ENCODE data around the gene GOLGA6B.
"Not testable (repeated sequence)": the region's sequence is repeated elsewhere in the genome, so short reads cannot be mapped to it uniquely, and the experiment has no call there.

The GOLGA6B gene

DNA sequence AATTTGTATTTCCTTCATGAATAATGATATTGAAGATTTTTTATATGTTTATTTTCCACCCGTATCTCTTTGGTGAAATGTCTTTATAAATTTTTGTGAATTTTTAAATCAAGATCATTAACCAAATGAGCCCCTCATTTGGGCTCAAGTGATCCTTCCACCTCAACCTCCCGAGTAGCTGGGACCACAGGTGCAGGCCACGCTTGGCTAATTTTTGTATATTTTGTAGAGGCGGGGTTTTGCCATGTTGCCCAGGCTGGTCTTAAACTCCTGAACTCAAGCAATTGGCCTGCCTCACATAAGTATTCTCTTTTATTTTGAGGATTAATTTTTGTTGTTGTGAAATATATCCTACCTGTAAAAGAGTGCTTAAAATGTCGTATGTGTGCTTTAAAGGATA is 36.4 kb downstream of the GOLGA6B start:
- no peak overlapping the region for H3K27ac ChIP-seq
- DNase-seq (ENCODE audit: low spot score) = no peak
- no peak overlapping the region for H3K4me3 ChIP-seq
- TF ChIP-seq, protein P1, sequence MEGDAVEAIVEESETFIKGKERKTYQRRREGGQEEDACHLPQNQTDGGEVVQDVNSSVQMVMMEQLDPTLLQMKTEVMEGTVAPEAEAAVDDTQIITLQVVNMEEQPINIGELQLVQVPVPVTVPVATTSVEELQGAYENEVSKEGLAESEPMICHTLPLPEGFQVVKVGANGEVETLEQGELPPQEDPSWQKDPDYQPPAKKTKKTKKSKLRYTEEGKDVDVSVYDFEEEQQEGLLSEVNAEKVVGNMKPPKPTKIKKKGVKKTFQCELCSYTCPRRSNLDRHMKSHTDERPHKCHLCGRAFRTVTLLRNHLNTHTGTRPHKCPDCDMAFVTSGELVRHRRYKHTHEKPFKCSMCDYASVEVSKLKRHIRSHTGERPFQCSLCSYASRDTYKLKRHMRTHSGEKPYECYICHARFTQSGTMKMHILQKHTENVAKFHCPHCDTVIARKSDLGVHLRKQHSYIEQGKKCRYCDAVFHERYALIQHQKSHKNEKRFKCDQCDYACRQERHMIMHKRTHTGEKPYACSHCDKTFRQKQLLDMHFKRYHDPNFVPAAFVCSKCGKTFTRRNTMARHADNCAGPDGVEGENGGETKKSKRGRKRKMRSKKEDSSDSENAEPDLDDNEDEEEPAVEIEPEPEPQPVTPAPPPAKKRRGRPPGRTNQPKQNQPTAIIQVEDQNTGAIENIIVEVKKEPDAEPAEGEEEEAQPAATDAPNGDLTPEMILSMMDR (IDR thresholded peaks at IDR 0.05) = no peak

DNA sequence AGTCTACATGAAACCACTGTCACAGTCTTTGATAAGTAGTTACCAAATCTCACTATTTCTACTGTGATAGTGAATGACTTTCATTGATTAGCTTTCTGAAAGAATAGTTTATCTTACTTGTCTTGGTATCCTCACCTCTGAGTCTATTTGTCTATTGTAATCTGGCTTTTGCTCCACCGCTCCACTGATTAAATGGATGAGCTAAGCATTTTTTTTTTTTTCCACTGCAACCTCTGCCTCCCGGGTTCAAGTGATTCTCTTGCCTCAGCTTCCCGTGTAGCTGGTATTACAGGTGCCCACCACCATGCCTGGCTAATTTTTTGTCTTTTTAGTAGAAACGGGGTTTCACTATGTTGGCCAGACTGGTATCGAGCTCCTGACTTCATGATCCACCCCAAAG is 44.4 kb downstream of the GOLGA6B start:
- TF ChIP-seq, protein P1 (IDR thresholded peaks at IDR 0.05) = no peak
- H3K4me3 ChIP-seq = no peak overlapping the region

DNA sequence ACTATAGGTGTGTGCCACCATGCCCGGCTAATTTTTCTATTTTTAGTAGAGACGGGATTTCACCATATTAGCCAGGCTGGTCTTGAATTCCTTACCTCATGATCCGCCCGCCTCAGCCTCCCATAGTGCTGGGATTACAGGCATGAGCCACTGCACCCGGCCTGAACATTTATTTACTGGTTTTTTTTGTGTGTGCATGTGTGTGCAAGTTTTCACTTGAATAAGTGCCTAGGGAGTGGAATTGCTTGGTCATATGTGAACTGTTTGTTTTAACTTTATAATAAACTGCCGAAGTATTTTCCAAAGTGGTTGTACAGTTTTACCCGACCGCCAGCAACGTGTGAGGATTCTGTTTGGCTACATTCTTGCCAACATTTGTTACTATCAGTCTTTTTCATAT is 45.6 kb downstream of the GOLGA6B start:
- Histone ChIP-seq H3K4me3 (no peak overlapping the region), H3K27ac (no peak overlapping the region)

More for the DNA sequence above, 44.4 kb downstream of the GOLGA6B start:
- no peak overlapping the region for H3K27ac ChIP-seq
- DNase-seq (ENCODE audit: low spot score) = no peak

DNA sequence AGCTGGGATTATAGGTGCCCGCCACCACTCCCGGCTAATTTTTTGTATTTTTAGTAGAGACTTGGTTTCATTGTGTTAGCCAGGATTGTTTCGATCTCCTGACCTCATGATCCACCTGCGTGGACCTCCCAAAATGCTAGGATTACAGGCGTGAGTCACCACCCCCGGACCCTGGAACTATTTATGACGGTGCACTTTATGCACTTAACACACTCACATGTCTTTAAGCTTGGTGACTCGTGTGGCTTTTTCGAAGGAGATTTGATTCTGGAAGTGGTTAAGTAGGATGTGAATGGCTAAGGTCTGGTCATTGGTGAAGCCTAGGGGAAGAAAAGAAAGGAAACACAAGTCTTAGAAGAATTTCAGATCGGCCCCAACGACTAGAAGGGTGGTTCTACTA is 51.8 kb downstream of the GOLGA6B start:
- TF ChIP-seq, protein P1 (IDR thresholded peaks at IDR 0.05) = no peak
- DNase-seq (ENCODE audit: low spot score) = no peak
- H3K27ac ChIP-seq = no peak overlapping the region
- no peak overlapping the region for H3K4me3 ChIP-seq

More for the DNA sequence above, 45.6 kb downstream of the GOLGA6B start:
- TF ChIP-seq, protein P1 (IDR thresholded peaks at IDR 0.05) = no peak
- no peak for DNase-seq (ENCODE audit: low spot score)

DNA sequence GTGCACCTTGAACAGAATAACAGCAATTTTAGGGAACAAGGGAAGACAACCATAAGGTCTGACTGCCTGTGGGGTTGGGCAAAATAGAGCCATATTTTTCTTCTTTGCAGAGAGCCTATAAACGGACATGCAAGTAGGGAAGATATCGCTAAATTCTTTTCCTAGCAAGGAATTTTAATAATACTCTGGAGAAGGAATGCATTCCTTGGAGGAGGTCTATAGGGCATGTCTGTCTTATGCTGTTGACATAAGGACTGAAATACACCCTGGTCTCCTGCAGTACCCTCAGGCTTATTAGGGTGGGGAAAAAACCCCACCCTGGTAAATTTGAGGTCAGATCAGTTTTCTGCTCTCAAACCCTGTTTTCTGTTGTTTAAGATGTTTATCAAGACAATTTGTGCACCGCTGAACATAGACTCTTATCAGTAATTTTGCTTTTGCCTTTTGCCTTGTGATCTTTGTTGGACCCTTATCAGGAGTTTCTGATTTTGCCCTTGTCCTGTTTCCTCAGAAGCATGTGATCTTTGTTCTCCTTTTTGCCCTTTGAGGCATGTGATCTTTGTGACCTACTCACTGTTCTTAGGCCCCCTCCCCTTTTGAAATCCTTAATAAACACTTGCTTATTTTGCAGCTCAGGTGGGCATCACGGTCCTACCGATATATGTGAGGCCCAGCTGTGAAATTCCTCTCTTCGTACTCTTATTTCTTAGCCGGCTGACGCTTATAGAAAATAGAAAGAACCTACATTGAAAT is 54.2 kb downstream of the GOLGA6B start:
- not testable (repeated sequence) for H3K4me3 ChIP-seq; H3K27ac ChIP-seq; DNase-seq (ENCODE audit: low spot score)
